ENCODE data around the gene ZNF260.

Gene ZNF260

DNA sequence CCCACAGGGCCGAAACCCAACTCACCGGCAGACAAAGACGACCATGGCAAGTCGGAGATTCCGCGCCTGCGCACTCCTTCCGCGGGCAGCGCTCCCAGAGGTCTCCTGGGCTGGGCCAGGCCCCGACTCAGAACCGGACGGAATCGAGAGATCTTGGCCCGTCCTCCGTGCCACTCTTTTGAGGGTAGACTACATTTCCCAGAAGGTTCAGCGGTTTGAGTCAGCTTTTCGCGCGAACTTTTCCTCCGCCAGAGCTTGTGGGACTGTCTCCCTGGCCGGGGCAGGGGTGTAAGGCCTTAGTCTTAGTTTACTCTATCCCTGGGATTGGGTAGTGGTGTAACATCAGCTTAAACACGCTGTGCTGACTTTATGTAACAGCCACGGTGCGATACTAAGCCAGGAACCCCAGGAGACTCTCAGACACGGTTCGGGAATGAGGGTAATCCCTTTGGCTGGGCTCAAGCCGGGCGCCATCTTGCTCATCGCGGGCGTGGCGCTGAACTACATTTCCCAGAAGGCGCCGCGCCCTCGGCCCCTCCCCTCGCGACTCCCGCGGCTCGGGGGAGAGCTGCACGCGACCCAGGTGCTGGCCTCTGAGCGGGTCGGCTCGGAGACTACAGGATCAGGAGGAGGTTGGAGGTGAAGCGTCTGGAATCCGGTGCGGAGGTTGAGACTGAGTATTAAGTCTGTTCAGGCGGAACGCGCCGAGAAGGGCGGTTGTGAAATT lies at the start of gene ZNF260:
Gene ZNF260, minus strand, starts transcription at position 78 of the 727 bp plus-strand sequence. CDS start 13,033 bp downstream, outside the sequence.
- TF ChIP-seq, protein P1, sequence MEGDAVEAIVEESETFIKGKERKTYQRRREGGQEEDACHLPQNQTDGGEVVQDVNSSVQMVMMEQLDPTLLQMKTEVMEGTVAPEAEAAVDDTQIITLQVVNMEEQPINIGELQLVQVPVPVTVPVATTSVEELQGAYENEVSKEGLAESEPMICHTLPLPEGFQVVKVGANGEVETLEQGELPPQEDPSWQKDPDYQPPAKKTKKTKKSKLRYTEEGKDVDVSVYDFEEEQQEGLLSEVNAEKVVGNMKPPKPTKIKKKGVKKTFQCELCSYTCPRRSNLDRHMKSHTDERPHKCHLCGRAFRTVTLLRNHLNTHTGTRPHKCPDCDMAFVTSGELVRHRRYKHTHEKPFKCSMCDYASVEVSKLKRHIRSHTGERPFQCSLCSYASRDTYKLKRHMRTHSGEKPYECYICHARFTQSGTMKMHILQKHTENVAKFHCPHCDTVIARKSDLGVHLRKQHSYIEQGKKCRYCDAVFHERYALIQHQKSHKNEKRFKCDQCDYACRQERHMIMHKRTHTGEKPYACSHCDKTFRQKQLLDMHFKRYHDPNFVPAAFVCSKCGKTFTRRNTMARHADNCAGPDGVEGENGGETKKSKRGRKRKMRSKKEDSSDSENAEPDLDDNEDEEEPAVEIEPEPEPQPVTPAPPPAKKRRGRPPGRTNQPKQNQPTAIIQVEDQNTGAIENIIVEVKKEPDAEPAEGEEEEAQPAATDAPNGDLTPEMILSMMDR (IDR thresholded peaks at IDR 0.05; ENCODE audit: insufficient read depth, low read depth, low read length, missing control alignments), result no peak
- peak; percentile 98 for DNase-seq (ENCODE audit: low read depth)

DNA sequence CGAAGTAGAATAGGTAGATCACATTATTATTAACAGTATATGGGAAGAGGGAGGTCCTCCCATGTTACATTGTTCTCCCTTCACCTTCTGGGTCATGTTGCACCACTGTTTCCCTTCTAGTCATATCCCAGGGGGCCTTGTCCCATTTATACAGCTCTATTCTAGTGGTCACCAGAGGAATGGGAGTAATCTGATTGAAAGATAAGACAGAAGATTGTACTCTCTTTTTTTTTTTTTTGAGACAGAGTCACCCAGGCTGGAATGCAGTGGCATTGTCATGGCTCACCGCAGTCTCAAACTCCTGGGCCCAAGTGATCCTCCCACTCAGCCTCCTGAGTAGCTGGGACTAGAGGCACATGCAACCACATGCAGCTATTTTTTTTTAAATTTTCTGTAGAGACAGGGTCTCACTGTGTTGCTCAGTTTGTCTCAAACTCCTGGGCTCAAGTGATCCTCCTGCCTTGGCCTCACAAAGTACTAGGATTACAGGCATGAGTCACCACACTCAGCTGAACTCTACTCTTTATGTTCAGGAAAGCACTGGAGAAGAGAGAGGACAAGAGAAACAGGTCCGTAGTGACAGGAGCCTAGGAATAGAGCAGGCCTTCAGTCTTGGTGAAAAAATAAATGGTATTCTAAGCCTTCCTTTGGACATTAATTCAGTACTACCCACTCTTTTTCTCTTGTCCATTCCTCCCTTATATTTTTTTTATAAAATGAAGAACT lies 49.4 kb upstream of the ZNF260 start:
- TF ChIP-seq, protein P1 (IDR thresholded peaks at IDR 0.05; ENCODE audit: insufficient read depth, low read depth, low read length, missing control alignments), result no peak
- H3K4me3 ChIP-seq (ENCODE audit: low read length), result no peak overlapping the region
- DNase-seq (ENCODE audit: low read depth), result no peak

More for the DNA sequence above, at the start of gene ZNF260:
- H3K4me3 ChIP-seq (ENCODE audit: low read length), result peak within 1 kb of the TSS; percentile 96

DNA sequence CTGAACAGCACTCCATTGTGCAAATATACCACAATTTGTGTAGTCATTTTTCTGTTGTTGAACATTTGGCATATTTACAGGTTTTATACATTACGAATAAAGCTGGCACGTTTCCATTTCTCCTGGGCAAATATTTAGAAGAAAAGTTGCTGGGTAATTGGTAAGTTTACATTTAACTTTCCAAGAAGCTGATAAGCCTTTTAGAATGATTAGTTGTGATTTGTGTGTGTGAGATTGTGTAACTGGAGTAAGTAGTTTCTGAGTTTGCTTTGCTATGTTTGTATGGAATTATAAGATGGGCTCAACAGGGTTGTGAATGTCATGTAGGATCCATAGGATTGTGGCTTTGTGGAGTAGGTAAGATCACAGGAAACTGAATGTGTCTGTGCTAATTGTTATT lies 46.7 kb upstream of the ZNF260 start:
- no peak for DNase-seq (ENCODE audit: low read depth)
- TF ChIP-seq, protein P1 (IDR thresholded peaks at IDR 0.05; ENCODE audit: insufficient read depth, low read depth, low read length, missing control alignments), result no peak
- H3K4me3 ChIP-seq (ENCODE audit: low read length), result peak overlapping the region; percentile 97

DNA sequence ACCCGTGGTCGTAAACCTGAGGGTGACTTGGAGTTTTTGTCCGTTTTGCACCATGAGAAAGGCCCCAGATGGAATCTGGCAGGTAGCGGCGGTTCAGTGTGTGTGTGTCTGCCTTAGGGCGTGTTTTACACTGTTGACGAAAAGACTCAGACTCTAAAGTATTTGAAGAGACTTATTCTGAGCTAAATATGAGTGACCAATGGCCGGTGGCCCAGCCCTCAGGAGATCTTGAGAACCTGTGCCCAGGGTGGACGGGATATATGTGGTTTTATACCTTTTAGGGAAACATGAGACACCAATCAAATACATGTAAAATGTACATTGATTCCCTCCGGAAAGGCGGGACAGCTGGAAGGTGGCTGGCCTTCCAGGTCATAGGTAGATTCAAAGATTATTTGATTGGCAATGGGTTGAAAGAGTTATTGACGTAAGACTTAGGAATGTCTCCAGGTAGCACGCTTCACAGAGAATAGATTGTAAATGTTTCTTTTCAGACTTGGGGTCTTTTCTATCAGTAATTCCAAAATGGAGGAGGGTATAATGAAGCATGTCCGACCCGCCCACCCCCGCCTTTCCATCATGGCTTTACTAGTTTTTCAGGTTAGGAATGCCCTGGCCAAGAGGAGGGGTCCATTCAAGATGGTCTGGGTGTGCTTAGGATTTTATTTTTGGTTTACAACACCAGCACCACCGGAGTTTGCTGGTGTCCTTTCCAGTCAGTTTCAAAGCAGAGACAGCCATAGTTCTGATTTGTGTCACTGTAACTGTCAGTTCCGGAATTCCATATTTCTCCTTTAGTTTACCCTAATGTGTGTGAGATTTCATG lies 46.0 kb upstream of the ZNF260 start:
- TF ChIP-seq, protein P1 (IDR thresholded peaks at IDR 0.05; ENCODE audit: insufficient read depth, low read depth, low read length, missing control alignments), result no peak
- peak overlapping the region; percentile 97 for H3K4me3 ChIP-seq (ENCODE audit: low read length)
- DNase-seq (ENCODE audit: low read depth), result peak; percentile 47

DNA sequence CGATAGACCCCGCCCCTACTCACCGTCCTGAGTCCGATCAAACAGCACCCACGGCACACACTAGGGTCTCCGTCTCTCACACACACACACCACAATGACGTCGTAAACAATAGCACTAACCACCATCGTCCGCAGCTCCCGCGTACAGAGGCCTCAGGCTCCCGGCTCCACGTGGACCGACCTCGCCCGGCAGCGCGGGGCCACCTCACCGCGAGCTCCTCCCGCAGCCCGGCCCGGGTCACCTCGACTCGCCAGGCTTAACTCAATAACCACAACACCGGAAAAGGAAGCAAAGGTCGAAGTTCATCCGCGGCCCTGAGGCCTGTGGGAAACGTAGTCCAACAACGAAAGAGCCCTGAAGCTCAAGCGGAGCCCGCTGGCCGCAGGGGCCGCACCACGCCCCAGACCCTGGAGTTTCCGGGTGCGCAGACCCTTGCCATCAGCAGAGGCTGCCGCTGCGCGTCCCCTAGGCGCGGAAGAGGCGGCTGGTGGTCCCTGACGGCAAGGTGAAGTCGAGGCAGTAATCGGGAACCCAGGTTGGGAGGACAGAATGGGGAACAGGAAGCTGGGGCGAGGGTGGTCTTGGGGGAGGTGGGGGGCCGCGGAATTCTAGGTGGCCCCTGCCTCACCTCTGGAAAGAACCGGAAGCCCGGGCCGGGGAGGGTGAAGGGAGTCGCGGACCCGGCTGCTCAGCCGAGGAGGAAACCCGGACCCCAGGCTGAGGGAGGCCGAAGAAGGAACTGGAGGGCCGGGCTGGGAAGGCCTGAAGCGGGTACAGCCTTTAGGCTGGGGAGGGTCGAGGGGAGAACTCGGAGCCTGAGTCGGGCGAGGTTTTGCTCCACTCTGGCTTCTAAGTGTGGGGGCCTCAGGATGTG lies 45.2 kb upstream of the ZNF260 start, which contains the start of gene ZNF529:
Gene ZNF529, minus strand, starts transcription at position 273 of the 875 bp plus-strand sequence. CDS start 946 bp downstream, outside the sequence.
- TF ChIP-seq, protein P1 (IDR thresholded peaks at IDR 0.05; ENCODE audit: insufficient read depth, low read depth, low read length, missing control alignments), result no peak
- peak; percentile 92 for DNase-seq (ENCODE audit: low read depth)
- H3K4me3 ChIP-seq (ENCODE audit: low read length), result peak within 1 kb of the TSS; percentile 97

DNA sequence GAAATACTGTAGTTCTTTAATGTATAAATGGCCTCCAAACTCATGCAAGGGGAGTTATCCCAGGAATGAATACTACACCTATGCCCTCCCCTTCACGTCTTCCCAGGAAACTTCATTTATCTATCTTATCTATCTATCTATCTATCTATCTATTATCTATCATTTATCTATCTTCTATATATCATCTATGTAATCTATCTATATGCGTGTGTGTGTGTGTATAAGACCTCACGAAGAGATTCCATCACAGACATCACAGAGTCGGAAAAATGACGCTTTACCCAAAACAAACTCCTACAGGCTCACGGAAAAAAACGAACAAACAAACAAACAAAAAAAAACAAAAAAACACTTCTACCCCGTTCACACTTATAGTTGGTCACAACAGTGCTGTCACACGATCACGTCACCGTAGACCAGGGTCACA lies 44.5 kb upstream of the ZNF260 start:
- DNase-seq (ENCODE audit: low read depth), result no peak
- TF ChIP-seq, protein P1 (IDR thresholded peaks at IDR 0.05; ENCODE audit: insufficient read depth, low read depth, low read length, missing control alignments), result no peak
- peak overlapping the region; percentile 97 for H3K4me3 ChIP-seq (ENCODE audit: low read length)
